Activated T-cell treated with anti-CD3 and anti-CD28 coated beads, Interleukin-2, amount 50 U/mL, for 72 hours (primary cell): Measurements from ENCODE around the gene DAAM1. TPM values are rescaled to one million over a fixed set of nuclear protein-coding genes. Genes with fewer than 3 reads are reported as not detected.

Experiments
- ATAC-seq, 2 donors: fragments of 150-1000 bp; cut with Tn5 transposase; replicated peaks in 1 of 2; 2 replicates each; pipeline ENCODE4 v1.10.0; 2021; ENCODE audit warnings: moderate library complexity in 2 of 2, mild to moderate bottlenecking in 1 of 2
- DNase-seq, 2 donors: peaks; one replicate each; pipeline ENCODE4 v3.0.0; 2021 to 2022; ENCODE audit warnings: mixed read lengths in 1 of 2
- H3K27ac Mint-ChIP-seq: one replicate; pipeline ENCODE4 v1.8.0; 2022; ENCODE audit warnings: mild to moderate bottlenecking, moderate library complexity, mixed read lengths
- H3K27me3 Mint-ChIP-seq: one replicate; pipeline ENCODE4 v1.8.0; 2022; ENCODE audit warnings: low read depth, mixed read lengths
- H3K36me3 Mint-ChIP-seq, 2 donors: one replicate each; pipeline ENCODE4 v1.8.0; 2022; ENCODE audit warnings: mixed read lengths in 2 of 2, mild to moderate bottlenecking in 1 of 2; ENCODE audit not compliant: insufficient read depth in 2 of 2
- H3K4me1 Mint-ChIP-seq: one replicate; pipeline ENCODE4 v1.8.0; 2022; ENCODE audit warnings: low read depth, mixed read lengths
- H3K4me3 Mint-ChIP-seq, 2 donors: one replicate each; pipeline ENCODE4 v1.8.0; 2022; ENCODE audit warnings: mild to moderate bottlenecking in 2 of 2, mixed read lengths in 2 of 2, moderate library complexity in 2 of 2
- H3K9me3 Mint-ChIP-seq, 2 donors: one replicate each; pipeline ENCODE4 v1.8.0; 2022; ENCODE audit warnings: mixed read lengths in 2 of 2
- total RNA-seq, 2 donors: library from RNA; stranded (reverse); gene quantifications; one replicate each; pipeline ENCODE4 v1.2.3, GENCODE V29; 2022

DAAM1 gene
- total RNA-seq, 2 donors from 2014 or later: 7.8 to 14.1 TPM

- Mint-ChIP-seq H3K27me3 (no peaks in the 10 kb centered on the region), H3K4me3 (no peak overlapping the region), H3K4me1 (peaks cover 5% of the 10 kb centered on the region), H3K27ac (no peak overlapping the region), H3K9me3 (no peaks in the 10 kb centered on the region), H3K36me3 (no peaks in the 10 kb centered on the region)
- DNase-seq (no peak), ATAC-seq (no peak)
Observed at GRCh38 chr14:59213368-59214315, 25.2 kb downstream of the DAAM1 start.

DNA sequence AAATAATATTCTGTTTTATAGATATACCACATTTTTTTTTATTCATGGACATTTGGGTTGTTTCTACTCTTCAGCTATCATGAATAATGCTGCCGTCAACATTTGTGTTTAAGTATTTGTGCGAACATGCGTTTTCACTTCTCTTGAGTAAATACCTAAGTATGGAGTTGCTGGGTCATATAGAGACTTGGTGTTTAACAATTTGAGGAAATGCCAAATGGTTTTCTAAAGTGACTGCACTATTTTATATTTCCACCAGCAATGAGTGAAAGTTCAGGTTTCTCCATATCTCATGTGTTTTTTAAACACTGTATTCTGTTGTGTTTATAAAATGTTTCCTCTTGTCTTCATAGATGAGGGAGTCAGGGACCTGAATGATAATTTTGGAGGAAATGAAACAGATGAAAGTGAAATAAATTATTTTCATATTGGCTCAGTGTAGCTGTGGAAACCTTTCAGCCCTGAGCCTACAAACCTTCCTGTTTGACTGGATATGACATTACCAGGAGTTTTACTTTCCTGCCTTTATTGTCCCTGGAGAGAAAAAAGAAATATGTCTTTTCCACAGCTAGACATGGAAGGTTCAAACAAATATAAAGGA, 26.3 kb downstream of the DAAM1 start:
- H3K9me3 Mint-ChIP-seq: peaks cover 0 to 1% of the 10 kb centered on the region in 2 donors
- DNase-seq (no peak), ATAC-seq (no peak)
- H3K4me3 Mint-ChIP-seq: no peak overlapping the region
- H3K27me3 Mint-ChIP-seq: no peaks in the 10 kb centered on the region
- H3K4me1 Mint-ChIP-seq: peaks cover 5% of the 10 kb centered on the region
- peaks cover 0 to 2% of the 10 kb centered on the region in 2 donors for H3K36me3 Mint-ChIP-seq
- no peak overlapping the region for H3K27ac Mint-ChIP-seq

- Mint-ChIP-seq H3K4me1 (peaks cover 5% of the 10 kb centered on the region), H3K9me3 (peaks cover 0 to 1% of the 10 kb centered on the region in 2 donors), H3K27ac (no peak overlapping the region), H3K27me3 (no peaks in the 10 kb centered on the region), H3K4me3 (no peak overlapping the region), H3K36me3 (peaks cover 0 to 2% of the 10 kb centered on the region in 2 donors)
- ATAC-seq (no peak), DNase-seq (no peak)
Observed at GRCh38 chr14:59215322-59215721, 26.9 kb downstream of the DAAM1 start.

DNA sequence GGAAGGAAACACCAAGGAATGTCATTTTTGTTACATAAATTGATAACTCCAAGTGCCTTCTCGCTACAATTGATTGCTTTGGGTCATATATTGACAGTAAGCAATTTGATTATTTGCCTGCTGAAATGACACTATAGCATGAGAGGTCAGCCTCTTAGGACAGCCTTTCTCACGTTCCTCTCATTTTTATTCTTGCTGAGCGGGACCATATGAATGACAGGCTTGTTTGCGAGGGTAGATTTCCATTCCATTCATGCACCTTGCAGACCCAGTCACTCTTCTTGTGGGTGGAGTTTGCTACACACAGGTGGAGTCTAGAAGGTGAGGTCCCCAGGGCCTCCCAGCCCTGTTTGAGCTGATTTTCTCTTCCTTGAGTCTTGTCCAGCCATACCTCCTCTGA, 27.3 kb downstream of the DAAM1 start:
- H3K9me3 Mint-ChIP-seq: peaks cover 0 to 1% of the 10 kb centered on the region in 2 donors
- H3K4me3 Mint-ChIP-seq: no peak overlapping the region
- no peak for DNase-seq
- no peaks in the 10 kb centered on the region for H3K27me3 Mint-ChIP-seq
- H3K4me1 Mint-ChIP-seq: peaks cover 5% of the 10 kb centered on the region
- no peak overlapping the region for H3K27ac Mint-ChIP-seq
- ATAC-seq: no peak
- H3K36me3 Mint-ChIP-seq: peaks cover 0 to 2% of the 10 kb centered on the region in 2 donors

GRCh38 chr14:59217011-59217410, 28.5 kb downstream of the DAAM1 start:
- H3K4me1 Mint-ChIP-seq: peaks cover 5% of the 10 kb centered on the region
- no peak overlapping the region for H3K27ac Mint-ChIP-seq
- DNase-seq (no peak), ATAC-seq (no peak)
- no peaks in the 10 kb centered on the region for H3K27me3 Mint-ChIP-seq
- H3K9me3 Mint-ChIP-seq: peaks cover 0 to 1% of the 10 kb centered on the region in 2 donors
- H3K36me3 Mint-ChIP-seq: peaks cover 0 to 2% of the 10 kb centered on the region in 2 donors
- H3K4me3 Mint-ChIP-seq: no peak overlapping the region

GRCh38 chr14:59221568-59221967, 33.1 kb downstream of the DAAM1 start:
- no peak for DNase-seq
- H3K4me3 Mint-ChIP-seq: no peak overlapping the region
- H3K27me3 Mint-ChIP-seq: no peaks in the 10 kb centered on the region
- H3K36me3 Mint-ChIP-seq: peaks cover 0 to 2% of the 10 kb centered on the region in 2 donors
- H3K4me1 Mint-ChIP-seq: no peaks in the 10 kb centered on the region
- peaks cover 0 to 1% of the 10 kb centered on the region in 2 donors for H3K9me3 Mint-ChIP-seq
- no peak for ATAC-seq
- no peak overlapping the region for H3K27ac Mint-ChIP-seq

- Mint-ChIP-seq H3K4me3 (no peak overlapping the region), H3K27me3 (no peaks in the 10 kb centered on the region), H3K36me3 (peaks cover 0 to 2% of the 10 kb centered on the region in 2 donors), H3K9me3 (peaks cover 0 to 1% of the 10 kb centered on the region in 2 donors), H3K4me1 (no peaks in the 10 kb centered on the region), H3K27ac (no peak overlapping the region)
- ATAC-seq (no peak), DNase-seq (no peak)
Observed at GRCh38 chr14:59224341-59224740, 35.9 kb downstream of the DAAM1 start.

DNA sequence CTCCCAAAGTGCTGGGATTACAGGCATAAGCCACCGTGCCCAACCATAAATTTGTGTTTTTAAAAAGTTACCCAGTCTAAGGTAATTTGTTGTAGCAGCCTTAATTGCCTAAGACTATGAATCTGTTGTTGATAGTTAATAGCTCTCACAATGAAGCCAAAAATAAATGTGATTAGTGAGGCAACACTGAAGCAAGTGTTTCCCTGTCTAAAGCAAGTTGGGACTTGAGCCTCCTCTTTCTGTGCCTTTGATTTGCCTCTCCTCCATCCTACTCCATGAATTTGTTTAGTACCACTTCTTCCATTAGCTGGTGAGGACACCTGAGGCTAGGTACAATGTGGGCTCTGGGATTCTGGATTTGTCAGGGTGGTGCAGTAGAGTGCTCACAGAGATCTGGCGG, 36.8 kb downstream of the DAAM1 start:
- no peaks in the 10 kb centered on the region for H3K27me3 Mint-ChIP-seq
- no peaks in the 10 kb centered on the region for H3K36me3 Mint-ChIP-seq
- no peaks in the 10 kb centered on the region for H3K9me3 Mint-ChIP-seq
- H3K4me1 Mint-ChIP-seq: peaks cover 5% of the 10 kb centered on the region
- no peak overlapping the region for H3K27ac Mint-ChIP-seq
- DNase-seq (no peak), ATAC-seq (no peak)
- H3K4me3 Mint-ChIP-seq: no peak overlapping the region

GRCh38 chr14:59228421-59228820, 40.0 kb downstream of the DAAM1 start:
- Mint-ChIP-seq H3K36me3 (no peaks in the 10 kb centered on the region), H3K4me3 (no peak overlapping the region), H3K27ac (no peak overlapping the region), H3K4me1 (peaks cover 5% of the 10 kb centered on the region), H3K9me3 (peaks cover 0 to 3% of the 10 kb centered on the region in 2 donors), H3K27me3 (no peaks in the 10 kb centered on the region)
- ATAC-seq (no peak), DNase-seq (no peak)

DNA sequence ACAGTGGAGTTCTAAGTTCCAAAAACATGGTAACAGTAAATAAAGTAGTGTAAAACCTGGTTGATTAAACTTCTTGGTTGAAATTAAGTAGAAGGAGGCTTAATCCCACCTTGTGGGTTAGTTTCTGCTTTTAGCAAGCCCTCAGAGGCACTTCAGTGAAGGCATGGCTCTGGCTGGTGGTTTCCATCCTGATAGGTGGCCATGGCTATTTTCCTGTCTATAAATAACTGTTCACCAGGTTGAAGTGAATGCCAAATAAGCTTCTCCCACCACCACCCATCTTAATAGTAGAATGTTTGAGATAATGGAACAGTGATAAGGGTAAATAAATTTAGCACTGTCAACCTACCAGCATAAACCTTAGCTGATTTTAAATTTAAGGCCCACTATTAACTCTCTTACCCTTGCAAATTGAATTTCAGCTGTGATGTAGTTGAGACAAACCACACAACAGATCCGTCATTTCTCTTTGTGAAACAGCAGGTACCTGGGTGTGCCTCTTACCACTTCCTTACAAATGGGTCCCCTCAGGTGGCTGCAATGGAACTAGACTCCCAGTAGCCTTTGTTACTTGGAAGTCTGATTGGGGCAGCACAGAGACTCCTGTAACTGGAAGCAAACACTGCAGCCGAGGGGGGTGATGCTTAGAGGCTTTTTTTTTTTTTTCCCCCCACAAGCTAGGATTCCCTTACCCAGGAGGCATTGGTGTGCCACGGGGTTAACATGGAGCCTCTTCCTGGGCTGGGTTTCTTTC, 41.4 kb downstream of the DAAM1 start:
- no peaks in the 10 kb centered on the region for H3K27me3 Mint-ChIP-seq
- ATAC-seq (no peak), DNase-seq (no peak)
- no peak overlapping the region for H3K4me3 Mint-ChIP-seq
- no peak overlapping the region for H3K27ac Mint-ChIP-seq
- peaks cover 2 to 3% of the 10 kb centered on the region in 2 donors for H3K9me3 Mint-ChIP-seq
- no peaks in the 10 kb centered on the region for H3K36me3 Mint-ChIP-seq
- H3K4me1 Mint-ChIP-seq: peaks cover 5% of the 10 kb centered on the region

DNA sequence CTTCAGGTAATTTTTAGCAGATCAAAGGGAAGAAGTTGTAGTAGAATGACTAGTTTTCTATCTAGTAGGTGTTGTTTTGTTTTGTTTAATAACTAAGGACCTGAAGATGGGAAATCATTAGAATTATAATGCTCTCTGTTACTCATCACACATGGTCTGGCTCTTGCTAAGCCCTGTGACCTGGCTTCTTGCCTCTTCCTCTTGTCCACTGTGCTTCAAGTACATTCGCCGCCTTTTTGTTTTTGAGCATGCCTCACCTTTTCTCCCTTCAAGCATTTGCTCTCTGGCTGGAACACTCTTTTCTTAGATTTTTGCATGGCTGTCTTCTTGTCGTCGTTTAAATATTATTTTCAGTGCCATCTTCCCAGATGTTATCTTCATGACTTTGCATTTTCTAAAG, 47.7 kb downstream of the DAAM1 start:
- peaks cover 2 to 3% of the 10 kb centered on the region in 2 donors for H3K9me3 Mint-ChIP-seq
- peaks cover 0 to 1% of the 10 kb centered on the region in 2 donors for H3K36me3 Mint-ChIP-seq
- H3K4me1 Mint-ChIP-seq: peaks cover 6% of the 10 kb centered on the region
- no peak for ATAC-seq
- H3K27ac Mint-ChIP-seq: no peak overlapping the region
- H3K27me3 Mint-ChIP-seq: no peaks in the 10 kb centered on the region
- H3K4me3 Mint-ChIP-seq: no peak overlapping the region
- no peak for DNase-seq

GRCh38 chr14:59238216-59238615, 49.7 kb downstream of the DAAM1 start:
- Mint-ChIP-seq H3K36me3 (peaks cover 0 to 1% of the 10 kb centered on the region in 2 donors), H3K9me3 (peaks cover 0 to 2% of the 10 kb centered on the region in 2 donors), H3K4me1 (peaks cover 6% of the 10 kb centered on the region), H3K27me3 (no peaks in the 10 kb centered on the region), H3K4me3 (no peak overlapping the region), H3K27ac (no peak overlapping the region)
- DNase-seq (no peak), ATAC-seq (no peak)

- DNase-seq (no peak), ATAC-seq (no peak)
- H3K27ac Mint-ChIP-seq: no peak overlapping the region
- H3K4me1 Mint-ChIP-seq: peaks cover 6% of the 10 kb centered on the region
- peaks cover 0 to 1% of the 10 kb centered on the region in 2 donors for H3K36me3 Mint-ChIP-seq
- no peaks in the 10 kb centered on the region for H3K27me3 Mint-ChIP-seq
- H3K9me3 Mint-ChIP-seq: no peaks in the 10 kb centered on the region
- no peak overlapping the region for H3K4me3 Mint-ChIP-seq
Observed at GRCh38 chr14:59239022-59239421, 50.6 kb downstream of the DAAM1 start.
